ENCODE results near the gene JPH2.

The JPH2 gene

GRCh38 chr20:44120676-44121425, 66.1 kb downstream of the JPH2 start:
- DNase-seq, result no peak

GRCh38 chr20:44118185-44119033, 68.6 kb downstream of the JPH2 start:
- DNase-seq, result no peak

GRCh38 chr20:44117296-44118184, 69.4 kb downstream of the JPH2 start:
- no peak for DNase-seq

GRCh38 chr20:44115762-44116644, 71.0 kb downstream of the JPH2 start:
- no peak for DNase-seq

- no peak for DNase-seq
These were observed 71.8 kb downstream of the JPH2 start for GRCh38 chr20:44115181-44115580.

GRCh38 chr20:44113618-44114376, 73.2 kb downstream of the JPH2 start:
- DNase-seq, result no peak

GRCh38 chr20:44112889-44113617, 73.9 kb downstream of the JPH2 start:
- DNase-seq, result no peak

- no peak for DNase-seq
These were observed 74.5 kb downstream of the JPH2 start for GRCh38 chr20:44112456-44112855.

- DNase-seq, result no peak
These were observed 75.2 kb downstream of the JPH2 start for GRCh38 chr20:44111712-44112335.

GRCh38 chr20:44110816-44111568, 76.0 kb downstream of the JPH2 start:
- no peak for DNase-seq

- no peak for DNase-seq
These were observed 77.0 kb downstream of the JPH2 start for GRCh38 chr20:44109951-44110361.

GRCh38 chr20:44106615-44107014, 80.4 kb downstream of the JPH2 start:
- no peak for DNase-seq

- no peak for DNase-seq
These were observed 82.0 kb downstream of the JPH2 start for GRCh38 chr20:44104798-44105517.

GRCh38 chr20:44102582-44102981, 84.4 kb downstream of the JPH2 start:
- DNase-seq, result no peak

- DNase-seq, result no peak
These were observed 87.2 kb downstream of the JPH2 start for GRCh38 chr20:44099832-44100231.

- DNase-seq, result no peak
These were observed 88.3 kb downstream of the JPH2 start for GRCh38 chr20:44098657-44099056.

- DNase-seq, result no peak
These were observed 88.7 kb downstream of the JPH2 start for GRCh38 chr20:44098256-44098630.

GRCh38 chr20:44097521-44098255, 89.3 kb downstream of the JPH2 start:
- DNase-seq, result no peak
